ENCODE data around the gene PHKG1.

DNA sequence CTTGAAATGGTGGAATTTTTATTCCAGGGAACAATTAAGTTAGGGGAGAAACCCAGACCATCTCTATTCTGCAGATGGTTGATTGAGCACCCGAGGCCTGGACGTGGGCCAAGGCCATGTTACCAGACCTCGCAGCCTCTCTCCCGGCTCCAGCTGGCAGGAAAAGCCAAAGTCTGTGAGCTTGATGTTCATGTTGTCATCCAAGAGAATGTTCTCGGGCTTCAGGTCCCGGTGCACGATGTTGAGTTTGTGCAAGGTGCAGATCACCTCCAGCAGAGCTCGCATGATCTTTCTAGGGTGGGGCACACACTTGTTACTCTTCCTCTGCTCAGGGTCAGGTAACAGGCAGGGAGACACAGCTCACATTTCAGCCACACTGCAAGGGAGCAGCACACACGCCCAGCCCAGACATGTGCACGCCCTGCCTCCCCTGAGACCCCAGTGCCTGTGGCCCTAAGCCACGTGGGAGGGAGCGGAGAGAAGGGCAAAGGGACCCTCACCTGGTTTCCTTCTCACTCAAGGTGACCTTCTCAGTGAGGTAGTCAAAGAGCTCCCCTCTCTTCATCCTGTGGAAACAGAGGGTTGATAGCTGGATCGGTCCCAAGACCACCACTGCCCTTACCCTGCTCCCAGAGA, 9.5 kb downstream of the PHKG1 start:
- TF ChIP-seq POLR2A (IDR thresholded peaks at IDR 0.05) (no peak), CTCF (IDR thresholded peaks at IDR 0.05) (no peak), POLR2AphosphoS5 (IDR thresholded peaks at IDR 0.05) (no peak)
